ENCODE measurements around the gene DCST2.

Gene DCST2

DNA sequence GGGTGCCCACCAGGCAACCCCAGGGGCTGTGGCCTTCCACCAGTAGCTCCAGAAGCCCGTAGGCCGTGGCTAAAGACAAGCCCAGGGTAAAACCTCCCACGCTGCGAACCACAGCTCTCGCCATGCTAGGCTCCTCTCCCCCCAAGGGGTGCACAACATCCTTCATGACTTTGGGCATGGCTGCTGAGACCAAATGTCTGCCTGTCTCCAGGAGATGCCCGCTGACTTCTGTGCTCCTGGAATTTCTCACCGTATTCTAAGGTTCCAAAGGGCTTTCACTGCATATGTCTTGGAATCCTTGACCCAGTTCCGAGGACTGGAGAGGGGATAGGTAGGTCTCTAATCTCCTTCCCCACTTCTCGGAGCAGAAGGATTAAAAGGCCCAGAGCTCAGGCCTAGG lies at the start of gene DCST2, which contains the start of gene DCST1:
TSS of gene DCST2 (minus strand) at position 258 of the 400 bp plus-strand sequence. CDS start at position 178, 80 bp downstream.
TSS of gene DCST1 (plus strand) at position 301 of the 400 bp plus-strand sequence. CDS start 213 bp downstream, outside the sequence.
- no peak for DNase-seq (ENCODE audit: low read depth in 2 of 2, low spot score in 1 of 2)

DNA sequence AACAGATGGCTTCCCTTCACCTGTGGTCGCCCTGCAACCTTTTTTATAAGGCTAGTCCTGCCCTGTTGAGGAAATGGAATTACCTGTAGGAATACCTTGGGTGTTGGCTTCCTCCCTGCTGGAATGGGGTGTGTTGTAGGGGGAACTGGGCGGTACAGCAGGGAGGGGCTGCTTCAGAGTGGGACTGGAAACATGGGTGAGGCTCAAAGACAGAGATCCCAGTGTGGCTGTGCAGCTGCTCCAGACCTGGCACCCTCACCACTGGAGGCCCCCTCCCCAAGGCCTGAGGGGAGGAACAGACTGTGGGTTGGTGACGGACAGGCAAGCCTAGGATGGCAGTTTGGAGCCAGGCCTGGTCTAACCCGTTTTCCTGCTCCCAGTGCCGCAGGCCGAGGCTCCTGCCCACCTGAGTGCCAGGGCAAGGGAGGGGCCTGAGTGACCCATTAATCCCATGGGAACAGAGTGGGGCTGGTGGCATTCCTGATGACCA lies 49.5 kb upstream of the DCST2 start:
- DNase-seq (ENCODE audit: low read depth in 2 of 2, low spot score in 1 of 2), result no peak

DNA sequence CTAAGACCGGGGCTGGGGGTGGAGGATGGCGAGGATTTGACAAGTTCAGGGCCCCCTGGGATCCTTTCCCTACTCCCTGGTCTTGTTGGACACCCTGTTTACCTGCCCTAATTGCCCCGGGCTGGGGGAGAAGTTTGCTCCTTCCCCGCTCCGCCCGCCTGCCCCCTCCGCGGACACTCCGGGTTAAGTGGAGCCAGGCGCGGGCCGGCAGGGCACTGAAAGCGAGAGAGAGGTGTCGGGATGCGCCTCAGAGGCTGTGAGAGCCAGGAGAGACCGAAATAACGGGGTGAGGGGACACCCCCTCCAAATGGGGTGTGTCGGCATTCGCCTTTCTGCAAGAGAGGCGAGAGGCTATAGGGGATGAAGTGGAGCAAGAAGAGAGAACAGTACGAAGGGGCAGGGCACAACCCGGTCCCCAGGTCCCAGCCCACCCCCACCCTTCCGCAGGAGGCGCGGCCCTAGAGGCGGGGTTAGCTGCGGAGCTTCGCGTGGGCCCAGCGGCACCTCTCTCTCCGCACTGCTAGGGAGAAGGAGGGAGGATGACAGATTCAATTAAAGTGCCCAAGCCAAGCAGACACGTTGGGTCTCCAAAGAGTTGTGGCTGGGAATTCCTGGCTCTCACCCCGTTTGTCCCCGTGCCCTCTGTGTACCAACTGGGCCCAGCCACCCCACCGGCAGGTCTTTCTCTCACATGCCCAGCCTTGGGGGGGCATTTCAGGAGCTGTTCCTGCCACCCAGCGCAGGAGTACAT lies 48.9 kb upstream of the DCST2 start:
- no peak for DNase-seq (ENCODE audit: low read depth in 2 of 2, low spot score in 1 of 2)

DNA sequence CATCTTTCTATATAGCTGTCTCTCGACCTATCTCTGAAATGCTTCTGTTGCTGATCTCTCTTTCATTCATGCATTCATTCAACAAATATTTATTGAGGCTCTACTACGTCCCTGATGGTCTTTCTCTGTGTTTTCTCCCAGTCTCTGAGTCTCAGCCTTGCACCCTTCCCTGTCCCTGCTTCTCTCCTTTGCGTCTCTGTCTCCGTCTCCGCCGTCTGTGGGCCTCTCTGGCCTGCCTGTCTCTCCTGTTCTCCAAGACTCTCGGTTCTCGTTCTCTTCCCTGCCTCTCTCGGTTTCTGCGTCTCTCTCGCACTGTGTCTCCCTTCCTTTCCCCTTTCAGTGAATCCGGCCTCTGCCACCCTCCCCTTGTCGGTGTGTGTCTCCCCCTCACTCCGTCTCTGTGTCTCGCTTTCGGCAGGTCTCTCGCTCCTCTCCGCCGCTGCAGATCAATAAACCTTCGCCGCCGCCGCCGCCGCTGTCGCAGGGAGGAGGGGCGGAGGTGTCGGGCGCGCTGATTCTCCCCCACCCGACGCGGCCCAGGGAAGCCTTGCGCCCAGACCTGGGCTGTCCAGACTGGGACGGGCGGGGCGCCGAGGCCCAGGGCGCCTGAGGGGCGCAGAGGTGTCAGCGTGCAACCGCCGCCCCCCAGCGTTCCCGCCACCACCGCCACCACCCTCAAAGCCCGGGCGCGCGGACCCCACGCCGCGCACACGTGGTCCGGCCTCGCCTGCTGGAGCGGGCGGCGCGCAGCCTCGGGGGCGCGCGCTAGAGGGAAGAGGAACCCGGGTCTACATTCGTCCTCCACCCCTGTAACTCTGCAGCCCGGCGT lies 48.1 kb upstream of the DCST2 start:
- no peak for DNase-seq (ENCODE audit: low read depth in 2 of 2, low spot score in 1 of 2)

DNA sequence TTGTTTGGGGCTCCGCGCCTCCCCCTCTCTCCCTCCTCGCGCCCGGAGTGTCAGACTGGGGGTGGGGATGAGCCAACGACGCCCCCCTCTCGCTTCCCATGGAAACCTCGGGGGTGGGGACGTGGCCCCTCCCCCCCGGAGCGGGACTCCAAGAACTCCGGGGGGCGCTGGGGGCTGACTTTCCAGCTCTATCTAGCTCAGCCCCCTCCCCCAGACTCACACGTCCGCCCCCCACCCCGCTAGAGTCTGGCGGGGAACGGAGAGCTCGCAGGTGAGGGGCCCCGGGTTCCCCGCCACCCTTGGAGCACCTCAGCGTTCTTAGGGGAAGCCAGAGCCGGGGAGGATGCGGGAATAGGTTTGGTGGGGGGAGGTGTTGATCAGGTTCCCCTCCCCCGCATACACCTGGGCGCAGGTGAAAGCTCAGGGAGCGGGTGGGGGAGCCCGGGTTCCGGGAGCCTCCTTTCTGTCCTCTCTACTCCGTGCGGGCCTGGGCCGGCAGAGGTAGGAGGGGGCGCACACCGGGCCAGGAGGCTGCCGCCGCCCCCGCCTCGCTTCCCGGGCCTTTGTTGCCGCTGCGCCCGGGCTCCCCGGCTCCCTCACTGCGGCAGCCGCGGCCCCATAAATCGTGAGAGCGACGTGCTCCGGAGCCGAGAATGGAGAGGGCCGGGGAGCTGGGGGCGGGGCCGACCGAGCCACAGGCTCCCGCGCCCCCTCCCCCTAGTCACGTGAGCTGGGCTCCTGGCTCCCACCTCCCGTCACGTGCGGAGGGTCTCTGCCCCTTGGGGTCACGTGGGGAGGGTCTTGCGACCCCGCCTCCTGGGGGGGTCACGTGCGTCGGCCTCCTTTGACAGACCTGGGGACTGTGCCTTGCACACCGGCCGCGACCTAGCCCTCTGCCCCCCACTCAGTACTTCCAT lies 47.0 kb upstream of the DCST2 start:
- no peak for DNase-seq (ENCODE audit: low read depth in 2 of 2, low spot score in 1 of 2)

DNA sequence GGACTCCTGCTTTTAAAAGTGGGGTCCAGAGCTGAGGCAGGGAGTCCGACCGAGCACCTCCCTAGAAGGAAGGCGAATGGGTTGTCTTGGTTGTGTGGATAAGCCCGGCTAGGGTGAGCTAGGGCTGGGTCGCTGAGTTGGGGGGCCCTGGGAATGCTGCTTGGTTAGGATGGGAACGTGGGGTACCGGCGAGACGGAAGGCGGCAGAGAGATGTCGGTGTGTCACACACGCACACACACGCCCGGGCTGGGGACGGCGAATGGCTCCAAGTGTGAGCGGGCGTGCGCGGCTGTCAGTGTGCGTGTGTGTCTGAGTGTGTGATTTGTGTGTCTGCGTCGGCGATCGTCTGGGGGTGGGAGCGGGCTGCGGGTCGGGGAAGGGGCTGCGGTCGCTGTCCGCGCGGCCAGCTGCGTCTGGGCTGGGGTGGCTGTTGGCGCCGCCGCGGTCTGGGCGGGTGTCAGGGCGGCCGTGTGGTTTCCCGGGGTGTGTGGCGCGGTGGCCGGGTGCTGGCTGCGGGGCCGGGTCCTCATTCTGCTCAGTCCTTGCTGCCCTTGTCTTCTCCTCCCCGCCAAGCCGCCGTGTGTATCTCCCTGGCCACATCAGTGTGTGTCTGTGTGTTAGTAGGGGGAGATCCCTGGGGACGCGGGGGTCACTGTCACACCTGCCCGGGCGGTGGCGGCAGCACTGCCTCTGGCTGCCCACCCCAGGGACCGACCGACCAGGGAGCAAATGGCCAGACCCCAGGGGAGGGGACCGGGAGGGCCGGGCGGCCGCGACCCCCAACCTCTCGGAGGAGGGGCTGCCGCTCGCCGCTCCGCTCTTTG lies 46.1 kb upstream of the DCST2 start:
- DNase-seq (ENCODE audit: low read depth in 2 of 2, low spot score in 1 of 2), result no peak

DNA sequence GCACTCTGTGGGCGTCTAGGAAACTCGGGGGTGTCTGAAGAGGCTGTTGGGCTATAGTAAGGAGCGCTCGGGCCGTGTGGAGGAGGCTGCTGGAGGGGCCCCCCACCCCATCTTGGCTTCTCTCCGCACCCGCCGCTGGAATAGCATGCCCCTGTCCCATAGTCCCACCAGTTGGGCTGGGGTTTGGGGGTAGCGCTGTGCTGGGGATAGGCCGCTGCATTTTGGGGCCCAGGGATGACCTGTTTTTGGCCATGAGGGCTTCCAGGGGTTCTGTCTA lies 45.6 kb upstream of the DCST2 start:
- no peak for DNase-seq (ENCODE audit: low read depth in 2 of 2, low spot score in 1 of 2)

DNA sequence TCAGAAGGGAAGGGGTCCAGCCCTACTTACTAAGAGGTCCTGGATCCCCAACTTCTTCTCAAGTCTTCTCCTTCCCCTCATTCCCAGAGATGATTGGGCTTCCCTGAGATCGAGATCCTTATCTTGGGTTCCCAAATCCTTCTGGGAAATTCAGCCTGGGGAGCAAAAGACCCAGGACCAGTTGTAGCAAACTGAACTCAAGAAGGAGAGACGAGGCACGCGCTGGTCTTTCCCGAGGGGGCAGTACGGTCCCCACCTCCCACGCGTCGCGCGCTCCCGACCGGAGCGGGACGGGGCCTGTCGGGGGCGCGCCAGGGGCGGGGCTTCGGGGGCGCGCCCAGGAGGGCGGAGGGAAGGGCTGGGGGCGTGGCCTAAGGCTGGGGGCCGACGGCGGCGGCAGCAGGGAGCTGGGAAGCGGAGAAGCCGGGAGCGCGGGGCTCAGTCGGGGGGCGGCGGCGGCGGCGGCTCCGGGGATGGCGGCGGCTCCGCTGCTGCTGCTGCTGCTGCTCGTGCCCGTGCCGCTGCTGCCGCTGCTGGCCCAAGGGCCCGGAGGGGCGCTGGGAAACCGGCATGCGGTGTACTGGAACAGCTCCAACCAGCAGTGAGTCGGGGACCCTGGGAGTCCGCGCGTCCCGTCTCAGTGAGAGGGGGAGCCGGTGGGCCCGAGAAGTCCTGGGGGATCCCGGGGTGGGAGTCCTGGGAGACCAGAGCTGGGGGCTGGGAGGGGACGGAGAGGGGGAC lies 45.1 kb upstream of the DCST2 start, which contains the start of gene EFNA3:
TSS of gene EFNA3 (plus strand) at position 369 of the 741 bp plus-strand sequence. CDS start at position 474, 105 bp downstream.
- DNase-seq (ENCODE audit: low read depth in 2 of 2, low spot score in 1 of 2), result no peak

DNA sequence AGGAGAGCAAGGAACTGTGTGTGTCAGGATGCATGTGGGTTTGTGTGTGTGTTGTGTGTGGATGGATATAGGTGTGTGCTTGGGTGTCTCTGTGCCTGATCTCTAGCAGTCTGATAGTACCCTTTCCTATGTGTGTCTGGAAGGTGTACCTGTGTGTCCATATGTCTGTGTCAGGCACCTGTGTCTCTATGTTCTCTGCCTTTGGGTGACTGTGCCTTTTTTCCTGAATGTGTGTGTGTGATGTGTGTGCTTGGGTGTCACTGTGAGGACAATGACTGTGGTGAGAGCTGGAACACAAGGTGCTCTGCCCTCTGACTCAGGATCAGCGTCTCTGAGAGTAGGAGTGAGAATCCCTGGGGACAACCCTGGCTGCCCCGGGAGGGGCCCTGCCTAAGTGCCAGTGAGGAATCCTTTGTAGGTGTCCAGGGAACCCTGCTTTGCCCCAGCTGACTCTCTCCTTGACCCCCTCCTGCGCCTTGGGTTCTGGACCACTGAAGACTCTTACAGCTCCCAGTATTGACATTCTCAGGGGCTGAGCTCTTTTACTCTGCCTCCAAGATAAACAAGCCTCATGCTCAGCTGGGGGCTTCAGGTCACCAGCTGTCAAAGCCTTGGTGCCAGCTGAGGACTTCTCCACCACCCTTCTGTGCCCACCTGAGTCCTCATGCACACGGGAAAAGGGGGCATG lies 44.3 kb upstream of the DCST2 start:
- no peak for DNase-seq (ENCODE audit: low read depth in 2 of 2, low spot score in 1 of 2)

DNA sequence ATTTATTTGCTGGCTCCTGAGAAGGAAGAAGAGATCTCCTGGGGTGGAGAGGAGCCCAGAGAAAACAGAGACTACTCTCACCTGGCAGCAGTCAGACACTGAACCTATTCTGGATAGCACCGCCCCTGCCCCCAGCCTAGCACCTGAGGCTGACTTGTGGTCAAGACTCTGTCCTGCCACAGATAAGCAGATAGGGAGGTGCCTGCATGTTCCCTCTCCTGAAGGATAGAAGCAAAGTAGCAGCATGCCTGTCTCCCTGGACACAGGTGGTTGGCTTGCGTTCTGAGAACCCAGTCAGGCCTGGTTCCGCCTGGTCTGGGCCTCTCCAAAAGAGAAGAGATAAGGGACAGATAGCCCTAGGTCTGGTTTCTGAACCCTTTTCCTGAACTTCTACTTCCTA lies 43.8 kb upstream of the DCST2 start:
- no peak for DNase-seq (ENCODE audit: low read depth in 2 of 2, low spot score in 1 of 2)

DNA sequence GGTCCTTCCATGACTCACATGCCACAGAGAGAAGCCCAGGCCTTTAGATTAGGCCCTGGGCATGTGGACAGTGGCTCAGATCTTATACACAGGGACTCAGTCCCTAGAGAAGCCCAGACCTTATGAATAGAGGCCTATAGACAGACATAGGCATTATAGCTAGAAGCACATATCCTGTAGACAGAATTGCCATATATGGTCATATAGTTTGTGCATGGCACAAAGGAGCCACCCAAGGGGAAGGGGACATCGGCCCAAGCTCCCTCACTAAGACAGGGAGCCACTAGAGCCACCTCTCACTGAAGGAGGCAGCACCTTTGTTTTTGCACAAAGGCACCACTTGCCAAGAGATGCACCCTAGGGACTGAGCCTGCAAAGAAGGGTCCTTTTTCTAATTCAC lies 42.8 kb upstream of the DCST2 start:
- no peak for DNase-seq (ENCODE audit: low read depth in 2 of 2, low spot score in 1 of 2)

DNA sequence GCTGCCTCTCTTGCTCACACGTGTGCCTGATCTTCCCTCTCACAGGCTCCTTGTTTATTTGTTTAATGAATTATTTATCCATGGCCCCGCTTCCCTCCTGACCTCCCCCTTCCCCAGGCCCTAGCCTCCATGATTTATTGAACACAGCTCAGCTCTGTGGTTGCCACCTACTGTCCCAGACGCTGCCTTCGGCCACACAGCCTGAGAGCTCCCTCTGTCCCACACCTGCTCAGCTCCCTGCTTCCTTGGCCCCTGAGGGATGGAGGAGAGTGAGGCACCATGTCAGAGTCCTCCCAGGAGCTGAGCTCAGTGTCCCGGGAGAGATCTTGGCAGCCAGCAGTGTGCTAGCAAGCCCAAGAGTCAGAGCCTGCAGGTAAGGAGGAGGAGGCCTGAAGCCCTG lies 42.0 kb upstream of the DCST2 start:
- no peak for DNase-seq (ENCODE audit: low read depth in 2 of 2, low spot score in 1 of 2)

DNA sequence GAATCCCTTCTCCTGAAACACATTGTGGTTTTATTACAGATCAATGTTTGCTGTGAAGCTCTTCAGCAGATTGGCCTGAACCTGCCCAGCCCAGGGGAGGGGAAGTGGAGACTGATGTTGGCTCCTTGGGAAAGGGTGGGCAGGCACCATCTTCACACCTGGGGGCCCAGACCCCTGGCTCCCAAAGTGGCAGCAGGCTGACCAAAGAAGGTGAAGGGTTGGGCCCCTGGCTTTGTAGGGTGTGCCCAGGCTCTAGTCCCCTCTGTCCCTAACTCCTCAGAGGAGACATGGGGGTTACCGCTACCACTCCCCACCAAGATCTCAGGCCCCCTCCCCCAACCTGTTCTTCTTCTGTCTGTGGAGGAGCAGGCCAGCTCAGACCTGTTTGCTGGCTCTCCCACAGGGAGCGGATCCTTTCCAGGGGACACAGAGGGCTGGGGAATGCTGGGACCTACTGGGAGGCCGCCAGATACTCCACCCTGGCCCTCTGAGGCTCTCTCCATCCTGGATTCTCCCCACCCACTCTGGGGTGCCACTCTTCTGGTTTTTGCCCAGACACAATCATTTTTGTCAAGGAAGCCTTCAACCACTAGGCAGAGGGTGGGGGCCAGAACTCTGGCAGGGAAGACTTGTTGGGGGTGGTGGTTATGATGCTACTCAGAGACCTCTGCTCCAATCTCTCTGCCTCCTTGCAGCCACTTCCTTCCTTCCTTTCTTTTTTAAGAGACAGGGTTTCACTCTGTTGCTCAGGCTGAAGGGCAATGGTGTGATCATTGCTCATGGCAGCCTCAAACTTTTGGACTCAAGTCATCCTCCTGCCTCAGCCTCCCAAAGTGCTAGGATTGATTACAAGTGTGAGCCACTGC lies 40.0 kb upstream of the DCST2 start:
- DNase-seq (ENCODE audit: low read depth in 2 of 2, low spot score in 1 of 2), result no peak

DNA sequence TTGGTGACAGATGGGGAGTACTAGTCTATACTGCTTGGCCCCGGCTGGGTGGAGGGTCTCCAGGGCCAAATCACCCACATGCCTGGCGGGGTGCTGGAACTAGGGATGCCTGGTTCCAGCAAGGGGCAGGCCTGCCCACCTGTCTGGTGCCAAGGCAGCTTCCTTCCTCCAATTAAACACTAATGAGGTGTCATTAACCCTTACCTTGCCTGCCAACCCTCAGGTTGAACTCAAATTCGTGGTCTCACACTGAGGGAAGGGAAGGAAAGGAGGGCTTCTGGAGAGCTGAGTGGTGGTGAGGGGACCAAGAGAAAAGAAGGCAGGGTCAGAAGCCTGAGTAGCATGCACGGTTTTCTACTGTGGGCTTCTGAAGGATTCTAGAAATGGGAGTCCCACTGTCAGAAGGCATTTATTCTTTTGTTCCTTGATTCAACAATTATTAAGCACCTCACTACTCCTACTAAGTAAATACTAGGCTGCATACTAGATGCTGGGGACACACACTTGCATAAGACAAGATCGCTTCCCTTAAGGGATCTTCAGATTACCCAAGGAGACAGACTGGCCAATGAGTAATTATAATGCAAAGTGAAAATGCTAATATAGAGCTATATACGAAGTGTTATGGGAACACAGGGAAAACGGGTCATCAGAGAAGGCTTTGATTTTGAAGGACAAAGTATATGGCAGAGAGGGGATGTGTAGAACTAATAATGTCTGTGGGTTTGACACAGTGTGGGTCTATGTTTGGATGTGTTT lies 39.1 kb upstream of the DCST2 start:
- no peak for DNase-seq (ENCODE audit: low read depth in 2 of 2, low spot score in 1 of 2)

DNA sequence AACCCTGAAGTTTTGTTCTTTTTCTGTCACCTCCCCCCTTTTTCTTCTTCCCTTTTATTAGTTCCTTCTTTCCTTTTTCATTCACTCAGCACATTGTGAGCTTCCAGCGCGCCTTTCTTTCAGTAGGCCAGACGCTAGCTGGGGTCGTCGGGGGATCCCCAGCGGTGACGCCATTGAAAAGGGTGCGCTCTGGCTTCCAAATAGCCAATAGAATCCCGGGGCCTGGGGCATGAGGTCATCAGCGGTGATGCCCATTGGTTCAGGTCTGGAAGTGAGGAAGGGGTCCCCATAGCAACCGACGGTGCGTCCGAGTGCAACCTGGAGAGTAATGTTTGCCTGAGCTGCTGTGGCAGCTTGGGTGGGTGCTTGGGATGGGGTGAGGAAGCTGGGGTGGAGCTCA lies 38.1 kb upstream of the DCST2 start:
- no peak for DNase-seq (ENCODE audit: low read depth in 2 of 2, low spot score in 1 of 2)

DNA sequence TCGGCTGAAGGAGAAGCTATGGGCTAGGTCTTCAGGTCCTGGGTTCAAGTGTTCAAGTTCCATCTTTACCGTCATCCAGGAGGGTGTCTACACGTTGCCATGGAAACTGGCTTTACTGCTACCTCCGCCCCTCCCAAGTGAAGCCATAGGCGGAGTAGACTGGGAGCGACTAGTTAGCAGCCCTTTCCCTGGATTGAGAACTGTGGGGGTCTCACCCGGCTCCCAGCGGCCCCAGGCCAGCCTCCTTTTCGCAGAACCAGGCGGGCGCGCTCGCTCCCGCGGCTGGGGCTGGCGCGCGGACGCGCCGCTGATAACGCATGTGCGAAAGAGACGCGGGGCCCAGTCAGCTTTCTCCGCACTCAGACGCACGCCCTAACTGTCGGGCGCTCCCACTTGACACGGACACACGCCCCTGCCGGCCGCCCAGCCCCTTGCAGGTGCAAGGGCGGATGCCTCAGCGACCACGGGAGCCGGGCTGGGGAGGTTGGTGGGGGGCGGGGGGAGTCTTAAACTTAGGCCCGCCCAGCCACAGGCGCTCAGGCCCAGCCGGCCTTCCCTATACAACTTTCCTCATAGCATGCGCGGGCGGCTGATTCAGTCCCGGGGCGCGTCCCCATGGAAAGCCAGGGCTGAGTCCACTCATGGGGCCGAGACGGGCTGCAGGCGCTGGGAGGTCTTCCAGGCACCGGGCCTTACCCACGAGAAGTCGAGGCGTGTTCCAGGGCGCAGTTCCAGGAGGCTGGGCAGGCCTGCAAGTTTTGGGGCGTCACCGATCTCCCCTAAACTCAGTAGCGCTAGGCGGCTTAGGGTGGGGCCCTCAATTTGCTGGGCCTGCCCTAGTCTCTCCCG lies 37.4 kb upstream of the DCST2 start:
- DNase-seq (ENCODE audit: low read depth in 2 of 2, low spot score in 1 of 2), result peak; percentile 38 to 43
